DMS114 treated with DMSO at 0.1 percent for 48 hours (cell line): ENCODE data around the gene CEACAM16.

Experiments used
- DNase-seq: peaks from one replicate; lab custom pipeline; 2025; ENCODE audit not compliant: unreplicated experiment; lab: John Stamatoyannopoulos, UW

The CEACAM16 gene

GRCh38 chr19:44759083-44759804 is 60.3 kb downstream of the CEACAM16 start:
- no peak for DNase-seq
